Muscle layer of duodenum (tissue), 2 donors: ENCODE results near the gene FBXO9.

Source experiments
- H3K27ac ChIP-seq: one replicate; pipeline ENCODE4 v1.7.0; 2013; ENCODE audit warnings: mild to moderate bottlenecking, low read length
- H3K27me3 ChIP-seq: one replicate; pipeline ENCODE4 v1.7.0; 2013; ENCODE audit warnings: low read depth, mild to moderate bottlenecking, control low read depth, low read length
- H3K36me3 ChIP-seq, 2 donors: one replicate each; pipeline ENCODE4 v1.7.0; 2013; ENCODE audit warnings: low read length in 2 of 2, control low read depth in 1 of 2, mild to moderate bottlenecking in 1 of 2; ENCODE audit not compliant: insufficient read depth in 2 of 2, control insufficient read depth in 1 of 2
- H3K4me1 ChIP-seq, 2 donors: one replicate each; pipeline ENCODE4 v1.7.0; 2013; ENCODE audit warnings: low read length in 2 of 2, mild to moderate bottlenecking in 2 of 2, control low read depth in 1 of 2, moderate library complexity in 1 of 2; ENCODE audit not compliant: insufficient read depth in 2 of 2, control insufficient read depth in 1 of 2
- H3K4me3 ChIP-seq, 2 donors: one replicate each; pipeline ENCODE4 v1.7.0; 2013; ENCODE audit warnings: low read length in 2 of 2, low read depth in 1 of 2, mild to moderate bottlenecking in 1 of 2
- H3K9me3 ChIP-seq, 2 donors: one replicate each; pipeline ENCODE4 v1.7.0; 2013; ENCODE audit warnings: low read length in 2 of 2, control low read depth in 1 of 2, mild to moderate bottlenecking in 1 of 2; ENCODE audit not compliant: control insufficient read depth in 1 of 2
- donor health status: healthy.

FBXO9 gene

GRCh38 chr6:53115113-53115512 is 49.9 kb downstream of the FBXO9 start:
- H3K4me1 ChIP-seq, result peaks cover 4 to 16% of the 10 kb centered on the region in 2 donors
- no peaks in the 10 kb centered on the region for H3K27me3 ChIP-seq
- no peak overlapping the region for H3K4me3 ChIP-seq
- H3K27ac ChIP-seq, result no peak overlapping the region
- no peaks in the 10 kb centered on the region for H3K9me3 ChIP-seq
- H3K36me3 ChIP-seq, result no peaks in the 10 kb centered on the region

DNA sequence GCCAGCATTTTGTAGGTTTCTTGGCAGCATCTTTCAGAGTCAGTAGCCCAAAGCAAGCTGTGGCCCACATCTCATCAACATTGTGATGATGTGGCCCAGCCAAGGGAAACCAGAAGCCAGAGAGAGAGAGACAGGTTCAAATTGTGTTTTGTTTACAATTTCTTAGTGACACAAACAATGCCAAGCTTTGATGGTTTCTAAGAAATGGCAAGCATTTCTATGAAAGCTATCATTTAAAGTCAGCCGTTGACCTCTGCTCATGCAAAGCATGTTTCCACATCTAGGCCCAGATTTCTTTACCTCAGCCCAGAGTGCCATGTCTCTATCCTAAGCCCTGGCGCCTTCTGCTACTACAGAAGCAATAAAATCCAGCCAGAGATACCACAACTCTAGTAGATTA is 50.5 kb downstream of the FBXO9 start:
- H3K9me3 ChIP-seq, result no peaks in the 10 kb centered on the region
- H3K4me3 ChIP-seq, result no peak overlapping the region
- H3K36me3 ChIP-seq, result no peaks in the 10 kb centered on the region
- no peak overlapping the region for H3K27ac ChIP-seq
- H3K4me1 ChIP-seq, result peaks cover 4 to 18% of the 10 kb centered on the region in 2 donors
- no peaks in the 10 kb centered on the region for H3K27me3 ChIP-seq

- Histone ChIP-seq H3K36me3 (no peaks in the 10 kb centered on the region), H3K4me1 (peaks cover 4 to 14% of the 10 kb centered on the region in 2 donors), H3K9me3 (no peaks in the 10 kb centered on the region), H3K4me3 (no peak overlapping the region), H3K27ac (no peak overlapping the region), H3K27me3 (no peaks in the 10 kb centered on the region)
Observed at GRCh38 chr6:53119349-53119748, 54.1 kb downstream of the FBXO9 start.

- Histone ChIP-seq H3K27me3 (no peaks in the 10 kb centered on the region), H3K27ac (no peak overlapping the region), H3K4me1 (peaks cover 4 to 14% of the 10 kb centered on the region in 2 donors), H3K9me3 (no peaks in the 10 kb centered on the region), H3K4me3 (no peak overlapping the region), H3K36me3 (no peaks in the 10 kb centered on the region)
Observed at GRCh38 chr6:53119772-53120409, 54.7 kb downstream of the FBXO9 start.

GRCh38 chr6:53124131-53124800 is 59.1 kb downstream of the FBXO9 start:
- Histone ChIP-seq H3K9me3 (no peaks in the 10 kb centered on the region), H3K27me3 (no peaks in the 10 kb centered on the region), H3K4me3 (no peak overlapping the region), H3K27ac (no peak overlapping the region), H3K36me3 (no peaks in the 10 kb centered on the region), H3K4me1 (peaks cover 4 to 9% of the 10 kb centered on the region in 2 donors)

DNA sequence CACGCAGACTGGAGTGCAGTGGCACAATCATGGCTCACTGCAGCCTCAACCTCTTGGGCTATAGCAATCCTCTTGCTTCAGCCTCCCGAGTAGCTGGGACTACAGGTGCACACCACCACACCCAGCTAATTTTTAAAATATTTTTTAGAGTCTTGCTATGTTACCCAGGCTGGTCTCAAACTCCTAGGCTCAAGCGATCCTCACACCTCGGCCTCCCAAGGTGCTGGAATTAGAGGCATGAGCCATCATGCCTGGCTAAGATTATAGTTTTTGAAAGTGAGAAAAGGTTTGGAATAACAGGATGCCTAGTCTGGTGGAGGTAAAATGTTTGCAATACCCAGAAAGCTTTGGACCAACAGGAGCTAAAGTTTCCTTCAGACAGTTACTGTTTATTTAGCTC is 60.1 kb downstream of the FBXO9 start:
- peaks cover 0 to under 1% of the 10 kb centered on the region in 2 donors for H3K4me1 ChIP-seq
- no peak overlapping the region for H3K4me3 ChIP-seq

GRCh38 chr6:53128842-53129241 is 63.6 kb downstream of the FBXO9 start:
- H3K4me3 ChIP-seq, result no peak overlapping the region
- peaks cover 0 to 8% of the 10 kb centered on the region in 2 donors for H3K4me1 ChIP-seq
- H3K27ac ChIP-seq, result no peak overlapping the region
- H3K36me3 ChIP-seq, result no peaks in the 10 kb centered on the region
- no peaks in the 10 kb centered on the region for H3K9me3 ChIP-seq
- H3K27me3 ChIP-seq, result no peaks in the 10 kb centered on the region

More for the DNA sequence above, 60.1 kb downstream of the FBXO9 start:
- Histone ChIP-seq H3K27me3 (no peaks in the 10 kb centered on the region), H3K36me3 (no peaks in the 10 kb centered on the region), H3K9me3 (no peaks in the 10 kb centered on the region), H3K27ac (no peak overlapping the region)

DNA sequence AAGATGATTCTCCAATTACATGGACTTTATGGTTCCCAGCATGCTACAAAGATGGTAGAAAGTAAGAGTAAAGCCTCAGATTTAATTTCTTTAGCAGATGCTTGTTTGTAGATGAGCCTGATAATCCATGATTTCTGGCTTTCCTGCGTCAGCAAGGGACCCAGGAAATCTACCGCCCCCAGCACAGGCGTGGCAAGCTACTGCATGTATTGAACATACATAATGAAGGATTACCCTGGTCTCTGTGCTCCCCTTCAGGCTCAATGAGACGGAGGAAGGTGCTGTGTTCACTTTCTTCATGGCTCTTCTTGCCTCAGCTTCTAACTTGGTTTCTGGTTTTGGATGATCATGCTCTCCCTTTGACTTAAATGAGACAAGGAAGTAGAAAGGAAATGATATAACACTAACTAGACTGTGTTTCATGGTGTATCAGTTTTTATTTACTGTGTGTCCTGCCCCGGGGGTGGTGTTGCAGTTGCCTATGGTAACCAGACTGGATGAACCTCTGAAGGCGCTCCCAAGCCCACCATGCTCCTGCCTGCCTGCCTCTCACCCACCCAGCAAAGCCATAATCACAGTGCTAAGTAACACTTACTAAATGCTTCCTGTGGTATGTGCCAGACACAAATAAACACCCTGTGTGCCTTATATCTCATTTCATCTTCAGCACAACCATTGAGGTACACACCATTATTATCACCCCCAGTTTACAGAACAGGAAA is 65.5 kb downstream of the FBXO9 start:
- Histone ChIP-seq H3K4me3 (no peak overlapping the region), H3K27ac (no peak overlapping the region), H3K27me3 (no peaks in the 10 kb centered on the region), H3K4me1 (peaks cover 0 to 13% of the 10 kb centered on the region in 2 donors), H3K36me3 (no peaks in the 10 kb centered on the region), H3K9me3 (no peaks in the 10 kb centered on the region)

- no peak overlapping the region for H3K27ac ChIP-seq
- H3K9me3 ChIP-seq, result no peaks in the 10 kb centered on the region
Observed at GRCh38 chr6:53133961-53134360, 68.8 kb downstream of the FBXO9 start.

GRCh38 chr6:53134601-53135235 is 69.5 kb downstream of the FBXO9 start:
- Histone ChIP-seq H3K27ac (no peak overlapping the region), H3K4me1 (peaks cover 0 to 14% of the 10 kb centered on the region in 2 donors), H3K36me3 (no peaks in the 10 kb centered on the region), H3K27me3 (no peaks in the 10 kb centered on the region), H3K4me3 (no peak overlapping the region), H3K9me3 (no peaks in the 10 kb centered on the region)

More at GRCh38 chr6:53133961-53134360, 68.8 kb downstream of the FBXO9 start:
- H3K4me3 ChIP-seq, result no peak overlapping the region
- peaks cover 0 to 13% of the 10 kb centered on the region in 2 donors for H3K4me1 ChIP-seq
- no peaks in the 10 kb centered on the region for H3K27me3 ChIP-seq
- H3K36me3 ChIP-seq, result no peaks in the 10 kb centered on the region

DNA sequence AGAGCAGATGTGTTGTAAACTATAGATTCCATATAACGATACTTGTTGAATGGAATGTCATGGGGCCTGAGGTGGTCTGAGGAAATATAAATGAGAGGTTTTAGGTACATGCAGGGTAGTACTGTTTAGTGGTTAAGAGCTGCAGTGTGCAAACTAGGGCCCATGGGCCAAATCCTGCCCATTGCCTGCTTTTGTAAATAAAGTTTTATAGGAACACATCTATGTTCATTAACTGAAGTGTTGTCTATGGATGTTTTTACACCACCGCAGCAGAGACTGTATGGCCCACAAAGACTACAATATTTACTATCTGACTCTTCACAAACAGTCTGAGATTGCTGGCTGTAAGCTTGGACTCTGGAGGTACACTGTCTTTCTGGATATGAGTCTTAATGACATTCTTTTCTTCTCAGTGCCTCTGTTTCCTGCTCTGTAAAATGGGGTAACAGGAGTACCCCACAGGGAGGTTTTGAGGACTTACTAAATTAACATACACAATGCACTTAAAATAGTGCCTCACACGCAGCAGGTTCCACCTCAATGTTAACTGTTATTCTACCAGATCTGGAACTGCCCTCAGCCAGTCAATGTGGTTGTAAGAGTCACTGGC is 70.9 kb downstream of the FBXO9 start:
- Histone ChIP-seq H3K4me1 (peaks cover 0 to 23% of the 10 kb centered on the region in 2 donors), H3K27ac (no peak overlapping the region), H3K36me3 (no peaks in the 10 kb centered on the region), H3K9me3 (no peaks in the 10 kb centered on the region), H3K4me3 (no peak overlapping the region), H3K27me3 (no peaks in the 10 kb centered on the region)
